SW480 (cell line): Measurements from ENCODE around the gene AARS2.
A peak's percentile ranks its signal among the peaks of the same experiment; 100 is the strongest.
"Not testable (repeated sequence)": the region's sequence is repeated elsewhere in the genome, so short reads cannot be mapped to it uniquely, and the experiment has no call there.

Experiments used
- DNase-seq: peaks from one replicate; pipeline ENCODE4 v3.0.0-alpha.2; 2016; ENCODE audit warnings: low spot score

The AARS2 gene

GRCh38 chr6:44312901-44313788 is at the start of gene AARS2:
AARS2 (minus strand) TSS chr6:44313347; CDS start chr6:44313323, 24 bp downstream.
- peak; percentile 79 for DNase-seq

- no peak for DNase-seq
These were observed 48.8 kb upstream of the AARS2 start for GRCh38 chr6:44361947-44362346.

- no peak for DNase-seq
These were observed 46.8 kb upstream of the AARS2 start for GRCh38 chr6:44359973-44360372.

- no peak for DNase-seq
These were observed 43.3 kb upstream of the AARS2 start for GRCh38 chr6:44356487-44356886.

GRCh38 chr6:44355640-44356039 is 42.5 kb upstream of the AARS2 start:
- no peak for DNase-seq

GRCh38 chr6:44353336-44353735 is 40.2 kb upstream of the AARS2 start:
- no peak for DNase-seq

GRCh38 chr6:44352259-44352658 is 39.1 kb upstream of the AARS2 start:
- DNase-seq: no peak

GRCh38 chr6:44350650-44350994 is 37.5 kb upstream of the AARS2 start:
- DNase-seq: not testable (repeated sequence)

- no peak for DNase-seq
These were observed 36.9 kb upstream of the AARS2 start for GRCh38 chr6:44349904-44350649.

- not testable (repeated sequence) for DNase-seq
These were observed 33.7 kb upstream of the AARS2 start for GRCh38 chr6:44346818-44347217.

- DNase-seq: no peak
These were observed 29.3 kb upstream of the AARS2 start, which contains the start of gene SPATS1 for GRCh38 chr6:44342489-44342888. SPATS1 (plus strand) TSS chr6:44342650; CDS start chr6:44343096, 446 bp downstream.

GRCh38 chr6:44342052-44342451 is 28.9 kb upstream of the AARS2 start:
- DNase-seq: no peak

- DNase-seq: no peak
These were observed 28.1 kb upstream of the AARS2 start for GRCh38 chr6:44341095-44341890.

GRCh38 chr6:44339763-44340625 is 26.8 kb upstream of the AARS2 start:
- DNase-seq: no peak

GRCh38 chr6:44339301-44339700 is 26.2 kb upstream of the AARS2 start:
- DNase-seq: no peak

GRCh38 chr6:44338228-44339122 is 25.3 kb upstream of the AARS2 start:
- DNase-seq: peak; percentile 58

GRCh38 chr6:44335631-44336030 is 22.5 kb upstream of the AARS2 start:
- no peak for DNase-seq

GRCh38 chr6:44333942-44334341 is 20.8 kb upstream of the AARS2 start:
- DNase-seq: no peak

- no peak for DNase-seq
These were observed 20.2 kb upstream of the AARS2 start for GRCh38 chr6:44333273-44333919.

- DNase-seq: no peak
These were observed 19.4 kb upstream of the AARS2 start for GRCh38 chr6:44332585-44332984.
